Mesenteric fat pad (tissue), 1 donor: Measurements from ENCODE around the gene GIT1. TPM values are rescaled to one million over a fixed set of nuclear protein-coding genes. Genes with fewer than 3 reads are reported as not detected.

Source experiments
- DNase-seq: peaks from one replicate; pipeline ENCODE4 v3.0.0-alpha.2; 2020; ENCODE audit warnings: low spot score
- total RNA-seq: library from RNA; stranded (reverse); fragmentation: NEBNext Ultra II Directional; extraction: Animal tissue kit (Norgen Biotek cat#: 25700); gene quantifications from one replicate; pipeline ENCODE4 v1.2.1, GENCODE V29; 2021
- donor health status: DM: yes; HTN: yes; CAD: no.

GIT1 gene
- total RNA-seq, 1 donor from 2014 or later = 47.7 TPM

- DNase-seq = no peak
Observed at GRCh38 chr17:29579866-29580771, 9.3 kb downstream of the GIT1 start.

- no peak for DNase-seq
Observed at GRCh38 chr17:29578626-29579485, 10.6 kb downstream of the GIT1 start.

GRCh38 chr17:29577385-29578211 is 11.8 kb downstream of the GIT1 start:
- DNase-seq = no peak

GRCh38 chr17:29577001-29577370 is 12.5 kb downstream of the GIT1 start:
- no peak for DNase-seq

GRCh38 chr17:29576214-29577000 is 13.0 kb downstream of the GIT1 start:
- no peak for DNase-seq

GRCh38 chr17:29575511-29576213 is 13.8 kb downstream of the GIT1 start:
- no peak for DNase-seq

- DNase-seq = no peak
Observed at GRCh38 chr17:29574732-29575510, 14.5 kb downstream of the GIT1 start.

GRCh38 chr17:29573871-29574731 is 15.3 kb downstream of the GIT1 start:
- DNase-seq = no peak

- DNase-seq = peak; percentile 85
Observed at GRCh38 chr17:29573558-29573869, 15.9 kb downstream of the GIT1 start.

GRCh38 chr17:29572691-29573557 is 16.5 kb downstream of the GIT1 start:
- peak; percentile 91 for DNase-seq

GRCh38 chr17:29571883-29572681 is 17.4 kb downstream of the GIT1 start:
- peak; percentile 90 for DNase-seq

- peak; percentile 57 for DNase-seq
Observed at GRCh38 chr17:29571486-29571882, 18.0 kb downstream of the GIT1 start.

- DNase-seq = peak; percentile 72
Observed at GRCh38 chr17:29570521-29570920, 18.9 kb downstream of the GIT1 start.

GRCh38 chr17:29569245-29569950 is 20.1 kb downstream of the GIT1 start:
- peak; percentile 85 for DNase-seq

GRCh38 chr17:29568331-29569244 is 20.9 kb downstream of the GIT1 start, which contains the start of gene TP53I13:
Gene TP53I13, plus strand, starts transcription at chr17:29568701. Its CDS starts 58 bp downstream, at chr17:29568759.
- peak; percentile 95 for DNase-seq
